COLO668 (cell line): Measurements from ENCODE around the gene CHTF8.
"Not testable (repeated sequence)": the region's sequence is repeated elsewhere in the genome, so short reads cannot be mapped to it uniquely, and the experiment has no call there.

ENCODE experiments used
- DNase-seq: peaks from one replicate; lab custom pipeline; 2025; ENCODE audit not compliant: unreplicated experiment; lab: John Stamatoyannopoulos, UW

The CHTF8 gene

DNA sequence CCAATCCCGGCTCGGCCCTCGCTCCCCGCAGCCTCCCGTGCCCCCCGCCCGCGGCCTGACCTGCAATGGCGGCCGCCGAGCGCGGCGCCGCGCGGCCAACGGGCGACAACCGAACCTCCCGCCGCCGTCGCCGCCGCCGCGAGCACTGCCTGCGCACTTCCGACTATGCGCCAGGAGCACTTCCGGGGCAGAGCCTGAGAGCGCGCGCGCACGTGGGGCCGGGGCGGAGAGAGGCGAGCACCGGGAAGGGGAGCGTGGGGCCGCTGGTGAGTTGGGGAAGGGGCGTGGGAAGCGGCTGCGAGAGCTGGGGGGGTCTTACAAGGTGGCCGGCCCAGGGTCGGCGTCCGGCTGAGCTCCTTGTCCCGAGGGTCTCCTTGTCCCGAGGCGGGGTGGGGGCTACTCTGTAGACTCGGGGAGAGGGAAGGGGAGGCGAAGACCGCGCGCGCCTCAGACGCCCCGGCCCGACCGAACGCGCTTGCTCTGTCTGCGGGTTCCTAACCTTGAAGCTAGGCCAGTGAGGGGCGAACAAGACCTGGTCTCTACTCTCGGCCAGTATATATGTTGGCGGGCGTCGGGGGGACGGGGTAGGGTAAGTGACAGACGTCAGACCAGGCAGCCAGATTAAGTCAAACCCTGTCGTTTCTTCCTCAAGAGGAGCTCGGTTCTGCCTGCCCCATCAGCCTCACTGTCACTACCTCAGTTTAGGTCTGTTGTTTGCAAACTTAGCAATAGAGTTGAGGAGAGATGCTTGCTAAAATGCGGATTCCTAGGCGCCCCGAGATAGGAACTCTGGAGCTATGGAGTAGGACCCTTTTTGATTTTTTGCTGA lies at the start of gene CHTF8, which contains the start of gene UTP4:
TSS of gene CHTF8 (minus strand) at position 165 of the 829 bp plus-strand sequence. CDS start 11,130 bp downstream, outside the sequence.
TSS of gene UTP4 (plus strand) at position 226 of the 829 bp plus-strand sequence. CDS start 811 bp downstream, outside the sequence.
- peak; percentile 91 for DNase-seq

- DNase-seq, result no peak
Measured at GRCh38 chr16:69180011-69180338, 47.6 kb upstream of the CHTF8 start.

DNA sequence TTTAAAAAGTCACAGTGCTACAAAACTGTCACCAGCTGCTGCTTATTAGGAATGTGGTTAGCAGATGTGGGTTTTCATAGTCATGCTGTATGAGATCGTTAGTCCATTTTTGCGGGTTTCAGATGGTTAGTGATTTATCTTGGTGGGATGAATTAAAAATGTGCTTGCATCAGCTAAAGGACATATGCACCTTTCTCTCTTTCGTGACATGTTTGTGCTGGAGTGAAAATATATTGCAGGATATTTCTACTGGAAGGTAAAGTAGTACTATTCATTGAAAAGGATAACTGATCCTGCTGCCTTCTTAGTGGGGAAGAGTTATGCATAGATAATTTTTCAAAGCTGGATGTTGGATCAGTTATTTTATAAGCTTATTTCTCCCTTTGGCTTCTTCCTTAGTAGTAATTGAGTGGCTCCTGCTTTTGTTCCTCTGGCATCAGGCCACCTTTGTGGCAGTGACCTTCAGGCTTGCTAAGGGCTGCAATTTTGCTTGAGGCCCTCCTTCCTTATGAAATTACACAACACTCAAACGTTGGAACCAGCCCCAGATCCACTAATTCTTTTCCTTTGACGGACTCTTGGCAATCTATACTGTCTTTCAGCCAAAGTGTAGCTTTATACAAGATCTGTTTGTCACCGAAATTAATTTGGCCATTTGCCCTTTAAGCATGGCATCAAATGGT lies 47.1 kb upstream of the CHTF8 start:
- no peak for DNase-seq

DNA sequence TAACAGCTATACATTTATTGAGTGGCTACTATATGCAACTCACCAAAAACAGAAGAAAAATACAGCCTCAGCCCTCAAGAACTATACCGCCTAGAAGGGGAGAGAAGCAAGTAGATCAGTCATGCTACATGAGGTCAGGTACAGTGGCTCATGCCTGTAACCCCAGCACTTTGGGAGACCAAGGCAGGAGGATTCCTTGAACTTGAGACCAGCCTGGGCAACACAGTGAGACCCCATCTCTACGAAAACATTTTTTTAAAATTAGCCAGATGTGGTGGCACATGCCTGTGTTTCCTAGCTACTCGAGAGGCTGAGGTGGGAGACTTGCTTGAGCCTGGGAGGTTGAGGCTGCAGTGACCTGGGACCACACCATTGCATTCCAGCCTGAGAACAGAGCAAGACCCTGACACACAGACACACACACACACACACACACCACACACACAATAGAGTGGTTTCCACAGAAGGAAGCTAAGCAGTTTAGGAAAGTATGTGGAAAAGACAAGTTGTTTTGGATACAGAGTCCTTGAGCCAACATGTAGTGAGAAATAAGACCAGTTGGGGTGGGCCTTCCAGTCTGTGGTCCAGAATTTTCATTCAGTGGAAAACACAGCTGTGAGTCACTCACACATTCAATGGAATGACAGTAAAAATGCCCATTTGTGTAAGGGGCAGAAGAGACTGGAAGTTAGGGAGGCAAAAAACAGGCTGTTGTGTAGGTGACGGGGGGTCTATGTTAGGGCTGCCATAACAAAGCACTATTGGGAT lies 43.8 kb upstream of the CHTF8 start:
- DNase-seq, result no peak

GRCh38 chr16:69171325-69172084 lies 39.1 kb upstream of the CHTF8 start:
- no peak for DNase-seq

DNA sequence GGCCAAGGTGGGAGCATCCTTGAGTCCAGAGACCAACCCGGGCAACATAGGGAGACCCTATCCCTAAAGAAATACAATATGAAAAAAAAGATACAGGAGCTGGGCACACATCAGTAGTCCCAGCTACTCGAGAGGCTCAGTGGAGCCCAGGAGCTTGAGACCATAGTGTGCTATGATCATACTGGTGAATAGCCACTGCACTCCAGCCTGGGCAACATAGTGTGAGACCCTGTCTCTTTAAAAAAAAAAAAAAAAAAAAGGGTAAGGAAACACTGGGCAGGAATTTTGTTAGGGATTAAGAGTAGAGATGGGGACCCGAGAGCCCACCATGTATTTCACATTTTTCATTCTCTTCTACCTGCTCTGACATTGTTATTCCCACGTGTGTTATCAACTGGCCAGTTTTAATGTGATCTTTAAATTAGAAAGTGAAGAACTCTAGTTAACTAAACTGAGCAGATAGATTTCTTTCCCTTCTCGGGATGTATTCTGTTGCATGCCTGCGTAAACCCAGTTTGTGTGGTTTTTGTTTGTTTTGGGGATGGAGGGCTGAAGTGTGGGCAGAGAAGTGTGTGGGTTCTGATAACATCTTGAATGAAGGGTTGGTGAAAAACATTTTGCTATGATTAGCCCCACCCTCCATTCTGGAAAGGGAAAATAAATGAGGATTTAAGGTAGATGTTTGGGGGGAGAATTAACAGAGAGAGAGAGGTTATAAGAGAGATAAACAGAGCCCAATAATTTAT lies 37.4 kb upstream of the CHTF8 start:
- no peak for DNase-seq

GRCh38 chr16:69169051-69169450 lies 36.7 kb upstream of the CHTF8 start:
- DNase-seq, result no peak

GRCh38 chr16:69166946-69167930 lies 34.9 kb upstream of the CHTF8 start:
- no peak for DNase-seq

- no peak for DNase-seq
Measured at GRCh38 chr16:69166221-69166833, 33.9 kb upstream of the CHTF8 start.

GRCh38 chr16:69165584-69165983 lies 33.2 kb upstream of the CHTF8 start:
- DNase-seq, result no peak

DNA sequence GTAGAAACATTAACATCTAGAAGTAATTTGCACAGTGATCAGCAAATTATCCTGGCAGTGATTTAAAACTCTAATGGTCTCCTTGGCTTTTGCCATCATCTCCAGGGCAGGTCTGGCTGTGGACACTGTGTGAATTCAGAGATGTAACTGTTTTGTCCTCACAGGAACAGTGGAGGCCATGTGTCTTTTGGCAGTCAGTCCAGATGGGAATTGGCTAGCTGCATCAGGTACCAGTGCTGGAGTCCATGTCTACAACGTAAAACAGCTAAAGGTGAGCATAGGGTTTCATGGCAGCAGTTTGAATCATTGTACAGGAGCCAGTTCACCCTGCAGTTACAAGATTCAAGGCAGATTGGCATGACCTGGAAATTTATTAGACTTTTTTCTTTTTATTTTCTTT lies 27.8 kb upstream of the CHTF8 start:
- no peak for DNase-seq

DNA sequence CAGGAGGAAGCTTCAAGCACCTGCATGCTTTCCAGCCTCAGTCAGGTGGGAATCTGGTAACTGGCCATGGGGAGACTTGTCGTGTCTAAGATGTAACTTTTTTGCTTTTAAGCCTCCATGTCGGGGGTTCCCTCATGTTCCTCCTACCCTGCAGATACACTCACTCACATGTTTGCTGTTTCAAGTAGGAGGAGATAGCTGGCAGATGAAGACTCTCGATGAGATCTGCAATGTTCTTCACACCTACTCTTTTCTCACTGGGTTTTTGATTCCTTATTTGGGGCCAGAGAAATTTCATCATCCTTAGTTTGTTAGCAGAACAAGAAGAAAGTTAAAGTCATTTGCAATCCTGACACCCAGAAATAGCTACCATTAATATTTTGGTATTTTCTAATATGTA lies 24.8 kb upstream of the CHTF8 start:
- no peak for DNase-seq

DNA sequence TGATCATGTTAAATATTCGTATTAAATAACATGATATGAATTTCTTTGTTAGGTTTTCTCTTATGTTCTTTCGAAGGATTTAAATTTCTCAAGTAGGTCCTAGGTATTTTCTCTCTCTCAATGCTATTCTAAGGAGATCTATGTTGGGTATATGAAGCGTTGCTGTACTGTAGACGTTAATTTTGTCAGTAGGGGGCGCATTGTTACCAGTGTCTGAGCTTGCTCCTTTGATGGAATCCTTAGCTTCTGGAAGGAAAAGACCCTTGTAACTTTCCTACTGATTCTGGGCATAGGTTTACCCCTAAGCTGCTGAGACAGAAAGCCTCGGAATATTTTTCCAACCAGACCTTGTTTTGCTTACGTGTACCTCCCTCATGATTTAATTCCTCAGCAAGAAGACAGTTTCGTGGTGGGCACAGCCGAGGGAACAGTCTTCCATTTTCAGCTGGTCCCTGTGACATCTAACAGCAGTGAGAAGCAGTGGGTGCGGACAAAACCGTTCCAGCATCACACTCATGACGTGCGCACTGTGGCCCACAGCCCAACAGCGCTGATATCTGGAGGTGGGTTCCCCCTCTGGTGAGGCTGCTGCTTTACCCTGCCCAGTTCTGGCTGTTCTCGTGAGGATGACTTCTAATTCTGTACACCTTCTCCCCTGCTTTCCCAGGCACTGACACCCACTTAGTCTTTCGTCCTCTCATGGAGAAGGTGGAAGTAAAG lies 17.9 kb upstream of the CHTF8 start:
- DNase-seq, result peak; percentile 28

GRCh38 chr16:69149621-69150020 lies 17.2 kb upstream of the CHTF8 start:
- not testable (repeated sequence) for DNase-seq

- no peak for DNase-seq
Measured at GRCh38 chr16:69145658-69146057, 13.3 kb upstream of the CHTF8 start.

GRCh38 chr16:69143116-69143515 lies 10.7 kb upstream of the CHTF8 start:
- DNase-seq, result no peak

DNA sequence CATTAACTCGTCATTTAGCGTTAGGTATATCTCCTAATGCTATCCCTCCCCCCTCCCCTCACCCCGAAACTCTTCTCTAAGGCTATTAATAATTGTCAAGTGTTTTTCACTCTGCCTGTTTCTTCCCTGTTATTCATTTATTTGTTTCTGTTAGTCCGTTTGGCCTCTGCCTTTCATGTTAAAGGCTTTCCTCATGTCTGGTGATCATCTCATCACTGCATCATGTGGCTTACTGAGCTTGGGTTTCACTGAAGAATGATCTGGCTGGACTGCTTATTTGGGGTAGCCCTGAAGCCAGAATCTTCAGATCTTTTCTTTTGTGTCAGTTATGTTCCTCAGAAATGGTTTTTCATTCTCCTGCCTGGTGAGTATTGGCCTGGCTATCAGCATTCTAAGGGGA lies 9.5 kb upstream of the CHTF8 start:
- no peak for DNase-seq

GRCh38 chr16:69141014-69141413 lies 8.6 kb upstream of the CHTF8 start:
- DNase-seq, result no peak
